ENCODE measurements around the gene CCDC27. TPM values are rescaled to one million over a fixed set of nuclear protein-coding genes. Genes with fewer than 3 reads are reported as not detected.

CCDC27 gene
- total RNA-seq (2014; rRNA removed; shearing (Covaris generic)): not detected in 2 replicates

- DNase-seq (ENCODE audit: low read depth): no peak
These were observed at the start of gene CCDC27 for GRCh38 chr1:3752400-3752945. CCDC27 (plus strand) TSS chr1:3752450; CDS start chr1:3752482, 32 bp downstream.

GRCh38 chr1:3702528-3702927 lies 49.7 kb upstream of the CCDC27 start:
- no peak for DNase-seq (ENCODE audit: low read depth)

- peak; percentile 32 for DNase-seq (ENCODE audit: low read depth)
These were observed 49.1 kb upstream of the CCDC27 start for GRCh38 chr1:3702990-3703728.

- no peak for DNase-seq (ENCODE audit: low read depth)
These were observed 48.4 kb upstream of the CCDC27 start for GRCh38 chr1:3703786-3704371.

- no peak for DNase-seq (ENCODE audit: low read depth)
These were observed 46.8 kb upstream of the CCDC27 start for GRCh38 chr1:3705341-3705950.

GRCh38 chr1:3706651-3707297 lies 45.5 kb upstream of the CCDC27 start:
- no peak for DNase-seq (ENCODE audit: low read depth)

DNA sequence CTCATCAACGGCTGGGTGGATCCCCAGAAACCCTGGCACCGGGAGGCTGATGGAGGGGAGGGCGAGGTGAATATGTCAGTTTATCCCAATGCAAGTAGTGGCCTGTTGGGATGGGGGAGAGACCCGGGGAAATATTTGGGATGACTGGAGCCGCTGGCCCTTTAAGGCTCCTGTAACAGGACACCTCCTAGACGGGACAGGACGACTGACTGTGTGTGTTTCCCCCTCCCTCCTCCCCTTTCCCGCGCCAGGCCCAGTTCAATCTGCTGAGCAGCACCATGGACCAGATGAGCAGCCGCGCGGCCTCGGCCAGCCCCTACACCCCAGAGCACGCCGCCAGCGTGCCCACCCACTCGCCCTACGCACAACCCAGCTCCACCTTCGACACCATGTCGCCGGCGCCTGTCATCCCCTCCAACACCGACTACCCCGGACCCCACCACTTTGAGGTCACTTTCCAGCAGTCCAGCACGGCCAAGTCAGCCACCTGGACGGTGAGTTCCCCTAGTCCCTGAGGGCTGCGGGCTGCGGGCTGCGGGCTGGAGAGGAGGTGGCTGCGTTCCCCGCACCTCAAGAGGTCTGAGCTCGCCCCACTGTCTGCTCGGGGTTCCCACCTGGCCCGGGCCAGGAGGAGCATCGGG lies 44.8 kb upstream of the CCDC27 start:
- DNase-seq (ENCODE audit: low read depth): no peak

GRCh38 chr1:3707939-3708328 lies 44.3 kb upstream of the CCDC27 start:
- DNase-seq (ENCODE audit: low read depth): no peak

- DNase-seq (ENCODE audit: low read depth): no peak
These were observed 43.5 kb upstream of the CCDC27 start for GRCh38 chr1:3708791-3709190.

- no peak for DNase-seq (ENCODE audit: low read depth)
These were observed 42.0 kb upstream of the CCDC27 start for GRCh38 chr1:3710251-3710650.

GRCh38 chr1:3711381-3711779 lies 40.9 kb upstream of the CCDC27 start:
- DNase-seq (ENCODE audit: low read depth): no peak

GRCh38 chr1:3711780-3712451 lies 40.3 kb upstream of the CCDC27 start:
- no peak for DNase-seq (ENCODE audit: low read depth)

DNA sequence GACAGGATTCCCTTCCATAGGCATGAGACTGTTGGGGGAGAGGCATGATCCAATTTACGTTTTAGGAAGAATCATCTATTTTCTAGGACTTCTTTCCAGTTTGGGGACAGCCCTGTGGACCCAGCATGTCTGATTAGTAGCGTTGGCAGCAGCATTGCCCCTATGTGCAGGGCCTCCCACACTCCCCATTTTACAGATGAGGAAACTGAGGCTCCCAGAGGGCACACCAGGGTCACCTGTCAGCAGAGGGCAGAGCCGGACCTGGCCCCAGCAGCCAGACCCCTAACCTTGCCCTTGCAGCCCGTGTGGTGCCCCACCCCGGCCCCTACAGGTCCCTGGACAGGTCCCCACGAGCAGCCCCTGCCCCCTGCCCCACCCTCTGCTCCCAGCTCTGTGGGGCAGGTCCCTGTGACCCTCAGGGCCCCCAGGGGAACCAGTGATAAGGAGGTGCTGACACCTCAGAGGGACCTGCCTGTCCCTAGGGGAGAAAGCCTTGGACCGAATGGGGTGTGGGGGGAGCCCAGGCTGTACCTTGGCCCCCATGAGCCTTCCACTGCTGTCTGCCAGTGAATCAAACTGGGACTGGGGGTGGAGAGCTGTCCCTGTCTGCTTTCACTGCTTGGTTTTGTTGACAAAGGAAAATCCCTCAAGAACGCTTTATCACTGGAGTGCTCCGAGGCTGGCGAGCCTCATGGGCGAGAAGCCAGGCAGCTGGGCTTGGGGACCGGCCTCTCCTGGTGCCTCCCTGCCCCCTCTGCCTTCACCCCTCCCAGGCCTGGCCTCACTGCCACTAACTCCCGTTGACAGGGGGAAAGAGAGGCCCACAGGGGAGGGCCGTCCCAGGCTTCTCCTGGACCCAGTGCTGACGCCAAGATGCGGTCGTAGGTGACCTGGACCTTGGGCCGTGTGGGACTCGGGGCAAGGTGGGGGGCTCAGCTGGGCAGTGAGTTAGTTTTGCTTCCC lies 39.4 kb upstream of the CCDC27 start:
- no peak for DNase-seq (ENCODE audit: low read depth)

- no peak for DNase-seq (ENCODE audit: low read depth)
These were observed 38.4 kb upstream of the CCDC27 start for GRCh38 chr1:3713840-3714239.

DNA sequence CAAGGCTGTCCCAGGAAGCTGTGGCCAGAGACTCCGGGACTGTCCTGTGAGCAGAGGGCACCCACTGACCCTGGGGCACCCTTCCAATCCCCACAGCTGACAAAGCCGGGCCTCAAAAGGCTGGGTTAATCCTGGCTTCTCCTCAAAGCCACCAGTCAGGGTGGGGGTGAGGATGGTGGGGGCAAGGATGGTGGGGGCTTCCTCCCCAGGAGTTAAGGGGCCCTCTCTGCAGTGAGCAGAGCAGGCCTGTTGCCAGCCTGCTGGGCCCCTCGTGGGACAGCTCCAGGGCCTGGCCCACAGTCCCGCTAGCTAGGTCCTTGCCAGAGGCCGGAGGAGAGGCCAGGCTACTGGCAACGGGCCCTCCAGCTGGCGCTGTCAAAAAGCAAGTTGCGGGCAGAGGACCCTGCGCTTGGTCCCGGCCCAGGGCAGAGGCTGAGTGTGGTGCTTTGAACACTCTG lies 37.9 kb upstream of the CCDC27 start:
- no peak for DNase-seq (ENCODE audit: low read depth)

DNA sequence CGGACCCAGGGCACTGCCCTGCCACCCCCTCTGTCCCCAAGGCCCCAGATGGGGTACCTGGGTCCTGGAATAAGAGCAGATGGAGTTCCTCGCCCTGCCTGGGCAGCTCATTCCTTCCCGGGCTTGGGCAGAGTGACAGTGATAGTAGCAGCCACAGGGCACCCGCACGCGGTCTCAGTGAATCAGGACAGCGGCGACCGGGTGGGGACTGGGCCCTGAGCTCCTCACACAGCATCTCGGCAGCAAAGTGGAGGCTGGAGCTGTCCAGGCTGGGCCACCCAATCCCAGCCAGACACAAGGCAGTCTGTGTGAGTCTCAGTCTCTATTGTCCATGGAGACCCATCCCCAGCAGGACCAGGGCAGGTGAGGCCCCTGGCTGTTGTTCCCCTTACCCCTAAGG lies 37.4 kb upstream of the CCDC27 start:
- no peak for DNase-seq (ENCODE audit: low read depth)

DNA sequence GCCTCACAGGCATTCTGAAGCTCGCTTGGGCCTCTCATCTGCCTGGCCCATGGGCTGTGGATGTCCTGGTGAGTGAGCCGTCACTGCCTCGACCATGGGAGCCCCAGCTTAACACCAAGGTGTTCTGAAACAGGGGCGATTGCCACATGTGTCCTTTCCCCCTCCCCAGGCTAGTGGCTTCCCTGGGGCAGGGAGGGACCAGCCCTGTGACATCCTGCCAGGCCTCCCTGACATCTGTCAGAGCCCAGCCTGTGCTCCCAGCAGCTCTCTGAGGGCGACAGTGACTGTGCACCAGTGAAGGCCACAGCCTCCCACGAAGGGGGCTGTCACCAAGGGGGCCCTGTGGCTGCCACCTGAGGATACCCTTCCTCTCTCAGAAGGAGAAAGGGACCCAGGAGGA lies 35.9 kb upstream of the CCDC27 start:
- no peak for DNase-seq (ENCODE audit: low read depth)

GRCh38 chr1:3717041-3717714 lies 35.1 kb upstream of the CCDC27 start:
- DNase-seq (ENCODE audit: low read depth): no peak

All from Daoy (cell line).